ENCODE results near the gene PRIMA1. TPM values are rescaled to one million over a fixed set of nuclear protein-coding genes. Genes with fewer than 3 reads are reported as not detected.

PRIMA1 gene
- total RNA-seq, 1 donor from 2014 or later = not detected

DNA sequence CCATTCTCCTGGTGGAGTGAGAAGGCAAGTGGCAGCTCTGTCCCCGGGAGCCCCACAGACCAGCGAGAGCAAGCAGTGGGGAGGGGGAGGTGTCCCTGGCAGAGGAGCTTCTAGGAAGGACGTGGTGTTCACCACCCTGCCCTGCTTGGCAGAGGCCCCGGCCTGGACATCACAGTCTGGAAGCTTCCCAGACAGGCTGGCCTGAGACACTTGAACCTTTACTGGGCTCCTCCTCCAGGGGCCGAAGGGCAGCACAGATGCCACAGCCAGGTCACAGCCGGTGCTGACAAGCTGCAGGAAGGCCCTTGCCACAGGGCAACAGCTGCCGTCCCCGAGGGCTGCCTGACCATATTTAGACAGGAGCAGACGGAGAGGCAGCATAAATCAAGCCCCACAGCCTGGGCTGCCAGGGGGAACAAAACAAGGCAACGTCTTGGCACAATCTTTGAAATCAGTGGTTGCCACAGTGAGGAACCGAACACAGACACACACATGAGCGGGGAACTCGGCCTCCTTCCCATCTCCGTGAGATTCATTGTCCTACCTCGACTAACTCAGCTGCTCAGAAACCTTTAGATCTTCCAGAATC lies 28.5 kb downstream of the PRIMA1 start:
- no peaks in the 10 kb centered on the region for H3K4me1 Mint-ChIP-seq
- H3K27ac Mint-ChIP-seq = no peak overlapping the region
- H3K27me3 Mint-ChIP-seq = peaks cover 12% of the 10 kb centered on the region
- H3K4me3 Mint-ChIP-seq = no peak overlapping the region
- H3K9me3 Mint-ChIP-seq = no peaks in the 10 kb centered on the region
- intact Hi-C loops (cut with micrococcal nuclease) = no loop called here
- no peaks in the 10 kb centered on the region for H3K36me3 Mint-ChIP-seq (ENCODE audit: low read depth)
- DNase-seq = no peak

DNA sequence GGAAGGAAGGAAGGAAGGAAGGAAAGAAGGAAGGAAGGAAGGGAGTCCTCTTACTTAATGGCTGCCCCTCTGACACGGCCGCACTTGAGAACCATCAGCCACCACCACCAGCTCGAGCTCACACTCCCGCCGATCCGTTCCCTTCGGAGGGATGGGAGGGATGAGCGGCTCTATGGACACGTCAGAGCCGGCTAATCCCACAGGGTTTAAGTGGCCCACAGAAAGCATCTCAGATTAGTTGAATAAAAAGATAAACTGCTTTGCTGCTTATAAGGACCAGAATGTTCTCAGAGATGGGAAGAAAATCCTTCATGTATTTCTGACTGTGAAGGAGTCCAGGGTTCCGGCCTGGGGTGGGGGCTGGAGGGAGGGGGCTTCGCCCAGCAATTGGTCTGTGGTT lies 31.1 kb downstream of the PRIMA1 start:
- Mint-ChIP-seq H3K4me3 (no peak overlapping the region), H3K4me1 (no peaks in the 10 kb centered on the region), H3K36me3 (ENCODE audit: low read depth) (no peaks in the 10 kb centered on the region), H3K9me3 (no peaks in the 10 kb centered on the region), H3K27ac (no peak overlapping the region), H3K27me3 (peaks cover 12% of the 10 kb centered on the region)
- no peak for DNase-seq
- intact Hi-C loops (cut with micrococcal nuclease) = no loop called here

DNA sequence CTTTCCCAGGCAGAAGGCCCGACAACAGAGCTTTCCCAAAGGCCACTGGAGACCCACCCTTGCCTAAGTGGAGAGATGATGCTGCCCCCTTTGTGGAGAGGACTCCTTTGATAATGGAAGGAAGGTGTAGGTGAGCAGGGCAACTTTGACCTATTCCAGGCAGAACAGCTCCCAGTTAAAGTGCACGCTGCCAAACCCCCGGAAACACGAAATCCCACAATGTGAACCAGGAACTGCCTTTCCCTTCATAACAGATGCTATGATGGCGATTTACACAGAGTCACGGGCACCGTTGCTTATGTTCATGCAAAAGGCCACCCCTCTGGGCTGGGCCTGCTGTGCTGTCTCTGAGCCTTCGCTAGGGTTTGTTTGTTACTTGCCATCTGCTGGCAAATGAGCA lies 34.6 kb downstream of the PRIMA1 start:
- intact Hi-C loops (cut with micrococcal nuclease) = no loop called here
- no peak for DNase-seq
- H3K27me3 Mint-ChIP-seq = no peaks in the 10 kb centered on the region
- no peak overlapping the region for H3K27ac Mint-ChIP-seq
- H3K36me3 Mint-ChIP-seq (ENCODE audit: low read depth) = no peaks in the 10 kb centered on the region
- no peaks in the 10 kb centered on the region for H3K9me3 Mint-ChIP-seq
- H3K4me1 Mint-ChIP-seq = no peaks in the 10 kb centered on the region
- H3K4me3 Mint-ChIP-seq = no peak overlapping the region

DNA sequence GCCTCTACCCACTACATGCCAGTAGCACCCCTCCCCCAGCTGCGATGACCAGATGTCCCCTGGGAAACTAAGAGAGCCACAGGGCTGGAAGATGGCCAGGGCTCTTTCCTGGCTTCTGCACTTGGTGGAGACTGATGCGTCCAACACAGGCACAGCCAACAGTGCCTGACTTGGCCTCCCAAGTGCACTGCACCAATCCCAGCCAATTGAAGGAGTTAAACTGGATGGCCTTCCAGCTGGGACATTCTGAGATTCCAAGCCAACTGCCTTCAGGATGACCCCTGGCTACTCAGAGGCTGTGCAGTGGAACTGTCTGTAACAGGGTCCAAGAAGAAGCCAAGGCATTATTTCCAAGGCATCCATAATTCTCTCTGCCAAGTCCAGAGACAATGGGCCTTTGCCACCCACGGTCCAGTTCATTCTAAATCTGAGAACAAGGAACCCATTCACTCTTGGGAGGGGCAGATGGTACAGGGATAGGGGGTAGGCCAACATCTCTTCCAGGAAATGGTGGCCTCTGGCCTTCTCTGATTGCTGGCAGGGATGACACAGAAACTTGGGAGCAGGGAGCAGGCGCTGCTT lies 35.2 kb downstream of the PRIMA1 start:
- no peaks in the 10 kb centered on the region for H3K9me3 Mint-ChIP-seq
- H3K27me3 Mint-ChIP-seq = no peaks in the 10 kb centered on the region
- no peak overlapping the region for H3K4me3 Mint-ChIP-seq
- no peak overlapping the region for H3K27ac Mint-ChIP-seq
- H3K4me1 Mint-ChIP-seq = no peaks in the 10 kb centered on the region
- intact Hi-C loops (cut with micrococcal nuclease) = no loop called here
- no peak for DNase-seq
- no peaks in the 10 kb centered on the region for H3K36me3 Mint-ChIP-seq (ENCODE audit: low read depth)

GRCh38 chr14:93751946-93752655 lies 36.2 kb downstream of the PRIMA1 start:
- Mint-ChIP-seq H3K36me3 (ENCODE audit: low read depth) (no peaks in the 10 kb centered on the region), H3K27me3 (no peaks in the 10 kb centered on the region), H3K4me3 (no peak overlapping the region), H3K9me3 (no peaks in the 10 kb centered on the region), H3K27ac (no peak overlapping the region), H3K4me1 (no peaks in the 10 kb centered on the region)
- intact Hi-C loops (cut with micrococcal nuclease) = no loop called here
- DNase-seq = no peak

GRCh38 chr14:93749076-93749420 lies 39.2 kb downstream of the PRIMA1 start:
- no peaks in the 10 kb centered on the region for H3K9me3 Mint-ChIP-seq
- no peak overlapping the region for H3K27ac Mint-ChIP-seq
- no peak for DNase-seq
- no peaks in the 10 kb centered on the region for H3K4me1 Mint-ChIP-seq
- no peaks in the 10 kb centered on the region for H3K36me3 Mint-ChIP-seq (ENCODE audit: low read depth)
- H3K4me3 Mint-ChIP-seq = no peak overlapping the region
- intact Hi-C loops (cut with micrococcal nuclease) = no loop called here
- H3K27me3 Mint-ChIP-seq = no peaks in the 10 kb centered on the region

DNA sequence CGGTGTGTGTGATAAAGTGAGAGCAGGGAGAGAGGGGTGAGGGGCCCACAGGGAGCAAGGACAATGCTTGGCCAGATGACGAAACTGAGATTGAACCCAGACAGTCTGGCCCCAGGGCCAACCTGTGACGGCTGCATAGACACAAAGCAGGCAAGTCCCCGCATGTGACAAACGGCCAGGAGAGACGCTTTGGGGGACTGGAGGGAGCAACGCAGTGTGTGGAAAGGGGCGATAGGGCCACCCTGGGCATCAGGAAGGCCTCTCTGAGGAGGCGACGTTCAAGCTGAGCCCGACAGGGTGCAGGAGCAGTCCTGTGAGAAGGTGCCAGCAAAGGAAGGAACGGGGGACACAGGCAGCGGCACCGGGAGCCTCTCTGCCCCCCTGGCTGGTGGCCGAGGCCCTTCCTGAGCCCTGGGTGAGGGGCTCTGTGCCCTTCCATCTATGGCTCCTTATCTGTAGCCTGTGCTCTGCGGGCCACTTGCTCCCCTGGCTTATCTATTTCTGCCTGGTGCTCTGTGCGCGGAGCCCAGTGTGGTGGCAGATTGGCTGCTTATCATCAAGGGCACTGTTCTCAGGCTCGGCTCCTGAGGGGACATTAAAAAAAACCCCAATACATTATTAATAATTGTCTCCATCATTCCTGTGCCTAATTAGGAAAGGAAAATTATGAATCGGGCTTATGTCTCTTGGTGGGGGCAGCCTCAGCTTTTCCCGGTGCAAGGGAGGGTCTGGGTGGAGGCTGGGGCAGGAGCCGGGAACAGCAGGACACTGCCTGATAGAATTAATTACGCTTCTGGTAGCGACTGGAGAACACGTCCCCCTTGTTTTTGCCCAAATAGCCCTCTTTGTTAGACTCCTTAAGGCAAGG lies 39.8 kb downstream of the PRIMA1 start:
- Mint-ChIP-seq H3K27me3 (no peaks in the 10 kb centered on the region), H3K36me3 (ENCODE audit: low read depth) (no peaks in the 10 kb centered on the region), H3K9me3 (no peaks in the 10 kb centered on the region), H3K4me3 (no peak overlapping the region), H3K27ac (no peak overlapping the region), H3K4me1 (no peaks in the 10 kb centered on the region)
- intact Hi-C loops (cut with micrococcal nuclease) = no loop called here
- no peak for DNase-seq

DNA sequence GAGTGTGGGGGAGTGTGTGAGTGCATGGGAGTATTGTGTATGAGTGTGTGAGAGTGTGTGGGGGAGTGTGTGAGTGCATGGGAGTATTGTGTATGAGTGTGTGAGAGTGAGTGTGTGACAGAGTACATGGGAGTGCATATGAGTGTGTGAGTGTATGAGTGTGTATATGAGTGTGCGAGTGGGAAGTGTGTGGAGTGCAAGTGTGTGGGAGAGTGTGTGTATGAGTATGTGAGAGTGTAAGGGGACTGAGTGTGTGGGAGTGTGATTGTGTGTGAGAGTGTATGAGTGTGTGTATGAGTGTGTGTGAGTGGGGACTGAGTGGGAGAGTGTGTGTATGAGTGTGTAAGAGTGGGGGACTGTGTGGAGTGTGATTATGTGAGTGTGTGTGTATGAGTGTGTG lies 40.7 kb downstream of the PRIMA1 start:
- Mint-ChIP-seq H3K36me3 (ENCODE audit: low read depth) (no peaks in the 10 kb centered on the region), H3K9me3 (no peaks in the 10 kb centered on the region), H3K27ac (no peak overlapping the region), H3K27me3 (no peaks in the 10 kb centered on the region), H3K4me3 (no peak overlapping the region), H3K4me1 (no peaks in the 10 kb centered on the region)
- DNase-seq = no peak
- intact Hi-C loops (cut with micrococcal nuclease) = no loop called here

GRCh38 chr14:93747102-93747501 lies 41.2 kb downstream of the PRIMA1 start:
- no peak overlapping the region for H3K4me3 Mint-ChIP-seq
- H3K4me1 Mint-ChIP-seq = no peaks in the 10 kb centered on the region
- H3K9me3 Mint-ChIP-seq = no peaks in the 10 kb centered on the region
- intact Hi-C loops (cut with micrococcal nuclease) = no loop called here
- no peaks in the 10 kb centered on the region for H3K36me3 Mint-ChIP-seq (ENCODE audit: low read depth)
- DNase-seq = no peak
- no peak overlapping the region for H3K27ac Mint-ChIP-seq
- no peaks in the 10 kb centered on the region for H3K27me3 Mint-ChIP-seq

GRCh38 chr14:93745603-93746273 lies 42.5 kb downstream of the PRIMA1 start:
- H3K27ac Mint-ChIP-seq = no peak overlapping the region
- intact Hi-C loops (cut with micrococcal nuclease) = no loop called here
- no peaks in the 10 kb centered on the region for H3K9me3 Mint-ChIP-seq
- no peaks in the 10 kb centered on the region for H3K27me3 Mint-ChIP-seq
- H3K4me1 Mint-ChIP-seq = no peaks in the 10 kb centered on the region
- no peak overlapping the region for H3K4me3 Mint-ChIP-seq
- DNase-seq = no peak
- no peaks in the 10 kb centered on the region for H3K36me3 Mint-ChIP-seq (ENCODE audit: low read depth)

DNA sequence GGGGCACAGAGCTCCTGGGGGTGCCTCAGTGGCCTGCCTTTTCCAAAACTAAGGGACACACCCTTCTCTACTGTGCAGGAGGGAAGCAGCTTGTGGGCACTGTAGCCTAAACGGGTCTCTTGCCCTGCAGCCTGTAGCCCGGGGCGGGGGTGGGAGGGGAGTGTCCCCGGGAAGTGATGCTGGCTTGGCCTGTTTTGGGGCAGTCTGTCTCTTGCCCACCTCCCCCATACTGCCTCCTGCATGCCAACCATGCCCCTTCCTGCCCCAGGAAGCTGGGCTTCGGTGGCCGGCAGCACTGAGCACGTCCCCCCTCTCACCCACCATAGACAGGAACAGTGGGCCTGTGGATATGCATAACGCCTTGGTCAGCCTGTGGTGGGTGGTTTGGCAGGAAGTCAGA lies 43.4 kb downstream of the PRIMA1 start:
- Mint-ChIP-seq H3K36me3 (ENCODE audit: low read depth) (no peaks in the 10 kb centered on the region), H3K4me1 (no peaks in the 10 kb centered on the region), H3K9me3 (no peaks in the 10 kb centered on the region), H3K4me3 (no peak overlapping the region), H3K27ac (no peak overlapping the region), H3K27me3 (no peaks in the 10 kb centered on the region)
- intact Hi-C loops (cut with micrococcal nuclease) = no loop called here
- DNase-seq = no peak

GRCh38 chr14:93744176-93744575 lies 44.1 kb downstream of the PRIMA1 start:
- no peak overlapping the region for H3K4me3 Mint-ChIP-seq
- intact Hi-C loops (cut with micrococcal nuclease) = no loop called here
- H3K27ac Mint-ChIP-seq = no peak overlapping the region
- H3K9me3 Mint-ChIP-seq = no peaks in the 10 kb centered on the region
- H3K27me3 Mint-ChIP-seq = no peaks in the 10 kb centered on the region
- DNase-seq = no peak
- no peaks in the 10 kb centered on the region for H3K36me3 Mint-ChIP-seq (ENCODE audit: low read depth)
- no peaks in the 10 kb centered on the region for H3K4me1 Mint-ChIP-seq

DNA sequence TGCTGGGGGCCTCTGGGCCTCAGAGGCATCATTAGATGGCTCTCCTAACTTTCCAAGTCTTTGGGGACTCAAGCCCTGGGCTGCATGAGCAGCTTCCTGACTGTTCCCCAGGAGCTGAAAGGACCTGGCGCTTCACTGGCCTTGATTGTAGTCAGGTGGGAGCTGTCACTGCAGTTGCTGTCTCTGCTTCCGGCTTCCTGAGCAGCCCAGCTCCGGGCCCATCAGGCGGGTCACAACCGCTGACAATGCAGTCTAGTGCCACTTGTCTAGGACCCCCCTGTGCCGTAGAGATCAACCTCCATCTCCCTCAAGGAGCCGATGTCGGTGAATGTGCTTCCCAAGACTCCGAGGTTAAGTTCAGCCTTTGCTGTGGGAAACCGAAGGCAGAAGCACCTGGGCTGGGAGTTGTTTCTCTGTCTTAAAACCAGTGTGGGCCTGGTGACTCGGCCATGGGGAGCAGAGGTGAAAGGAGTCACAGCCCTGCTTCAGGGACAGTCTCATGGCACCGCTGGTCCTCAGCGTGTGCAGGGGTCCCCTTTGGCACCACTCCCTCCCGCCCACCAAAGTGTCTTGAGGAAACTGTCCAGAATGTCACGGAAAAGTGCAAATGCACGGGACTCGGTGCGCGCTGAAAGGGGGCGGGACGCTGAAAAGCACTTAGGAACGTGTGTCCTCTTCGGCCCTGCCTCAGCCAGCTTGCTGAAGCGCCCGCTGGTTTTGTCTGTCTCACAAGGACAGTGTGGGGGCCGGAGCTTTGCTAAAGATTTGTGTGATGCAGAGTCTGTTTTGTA lies 44.8 kb downstream of the PRIMA1 start:
- no peaks in the 10 kb centered on the region for H3K36me3 Mint-ChIP-seq (ENCODE audit: low read depth)
- H3K9me3 Mint-ChIP-seq = no peaks in the 10 kb centered on the region
- intact Hi-C loops (cut with micrococcal nuclease) = no loop called here
- no peak overlapping the region for H3K27ac Mint-ChIP-seq
- H3K4me1 Mint-ChIP-seq = no peaks in the 10 kb centered on the region
- no peak overlapping the region for H3K4me3 Mint-ChIP-seq
- H3K27me3 Mint-ChIP-seq = no peaks in the 10 kb centered on the region
- no peak for DNase-seq

All from activated CD4-positive, alpha-beta T cell treated with anti-CD3 and anti-CD28 coated beads, Interleukin-2, amount 10 ng/mL, durations not matched to agents 24 days and 14 days (primary cell).